NCI-H128 (cell line): ENCODE measurements around the gene CIB2.
A peak's percentile ranks its signal among the peaks of the same experiment; 100 is the strongest.

Source experiments
- DNase-seq: peaks from one replicate; lab custom pipeline; 2025; ENCODE audit not compliant: unreplicated experiment; lab: John Stamatoyannopoulos, UW

The CIB2 gene

GRCh38 chr15:78149805-78150751 is 18.8 kb upstream of the CIB2 start:
- DNase-seq: no peak

GRCh38 chr15:78149068-78149804 is 18.0 kb upstream of the CIB2 start, which contains the start of gene IDH3A:
TSS of gene IDH3A (plus strand) at chr15:78149362. CDS start at chr15:78149404, 42 bp downstream.
- peak; percentile 89 for DNase-seq

- DNase-seq: no peak
Observed at GRCh38 chr15:78148392-78149067, 17.3 kb upstream of the CIB2 start.

GRCh38 chr15:78147566-78147965 is 16.3 kb upstream of the CIB2 start:
- no peak for DNase-seq

GRCh38 chr15:78146425-78147154 is 15.3 kb upstream of the CIB2 start:
- no peak for DNase-seq

- no peak for DNase-seq
Observed at GRCh38 chr15:78142332-78142731, 11.1 kb upstream of the CIB2 start.

- DNase-seq: no peak
Observed at GRCh38 chr15:78140292-78140691, 9.0 kb upstream of the CIB2 start.

GRCh38 chr15:78139578-78139977 is 8.3 kb upstream of the CIB2 start:
- no peak for DNase-seq

GRCh38 chr15:78133801-78134200 is 2.6 kb upstream of the CIB2 start:
- DNase-seq: no peak

GRCh38 chr15:78130466-78131294 is 565 bp downstream of the CIB2 start:
- no peak for DNase-seq

- no peak for DNase-seq
Observed at GRCh38 chr15:78129751-78130287, 1.4 kb downstream of the CIB2 start.

GRCh38 chr15:78129077-78129750 is 2.0 kb downstream of the CIB2 start:
- no peak for DNase-seq

- no peak for DNase-seq
Observed at GRCh38 chr15:78127882-78128281, 3.4 kb downstream of the CIB2 start.

GRCh38 chr15:78125267-78125666 is 6.0 kb downstream of the CIB2 start:
- DNase-seq: no peak

GRCh38 chr15:78120523-78120922 is 10.7 kb downstream of the CIB2 start:
- DNase-seq: no peak

GRCh38 chr15:78112551-78112950 is 18.7 kb downstream of the CIB2 start:
- no peak for DNase-seq

- no peak for DNase-seq
Observed at GRCh38 chr15:78111788-78112187, 19.5 kb downstream of the CIB2 start.

- no peak for DNase-seq
Observed at GRCh38 chr15:78110916-78111475, 20.2 kb downstream of the CIB2 start.

- DNase-seq: no peak
Observed at GRCh38 chr15:78110096-78110495, 21.1 kb downstream of the CIB2 start.
